IMR-90 (cell line): ENCODE data around the gene FMNL3. TPM values are rescaled to one million over a fixed set of nuclear protein-coding genes. Genes with fewer than 3 reads are reported as not detected.
A peak's percentile ranks its signal among the peaks of the same experiment; 100 is the strongest.

Experiments used
- ATAC-seq: fragments of 200-7000 bp; cut with Tn5 transposase; 2 replicates; pipeline ENCODE4 v1.9.1; 2020; ENCODE audit warnings: low read depth, mild to moderate bottlenecking, moderate library complexity
- BruUV-seq: library from RNA; stranded (reverse); fragments of 400-500 nt; replicated peaks from 2 replicates; lab custom pipeline; 2021; lab: Mats Ljungman, UMichigan
- CTCF ChIA-PET: fragments of 300-600 bp; formaldehyde crosslinking; extraction: SDS; loops from one replicate; lab custom pipeline; 2021; ENCODE audit warnings: antibody characterized with exemption; lab: Yijun Ruan, JAX
- POLR2A ChIA-PET: fragments of 300-600 bp; sonication (Branson Sonifier 250); formaldehyde crosslinking; loops from one replicate; lab custom pipeline; 2022; ENCODE audit warnings: antibody characterized with exemption; ENCODE audit not compliant: unreplicated experiment; lab: Charles Lee
- DNase-seq: peaks from one replicate; pipeline ENCODE4 v3.0.0; 2013
- H2AFZ ChIP-seq: replicated peaks from 2 replicates; pipeline ENCODE3; 2013; ENCODE audit warnings: low read length, mild to moderate bottlenecking; ENCODE audit not compliant: poor library complexity
- H2AK5ac ChIP-seq: 2 replicates; pipeline ENCODE4 v1.6.1; 2013; ENCODE audit warnings: low read depth, low read length, inconsistent platforms
- H2AK9ac ChIP-seq: replicated peaks from 2 replicates; pipeline ENCODE3; 2013; ENCODE audit warnings: mild to moderate bottlenecking, low read depth, low read length, moderate library complexity; ENCODE audit not compliant: poor library complexity
- H2BK120ac ChIP-seq: 2 replicates; pipeline ENCODE4 v1.6.1; 2013; ENCODE audit warnings: low read depth, low read length, inconsistent platforms
- H2BK15ac ChIP-seq: 3 replicates; pipeline ENCODE4 v1.6.1; 2013; ENCODE audit warnings: low read depth, low read length, inconsistent platforms
- H2BK20ac ChIP-seq: 2 replicates; pipeline ENCODE4 v1.6.1; 2013; ENCODE audit warnings: low read depth, mild to moderate bottlenecking, inconsistent platforms, low read length, moderate library complexity
- H2BK5ac ChIP-seq: 2 replicates; pipeline ENCODE4 v1.6.1; 2013; ENCODE audit warnings: mild to moderate bottlenecking, low read depth, low read length, inconsistent platforms; ENCODE audit not compliant: poor library complexity, severe bottlenecking
- H3K14ac ChIP-seq: replicated peaks from 2 replicates; pipeline ENCODE4 v1.6.1; 2013; ENCODE audit warnings: low read depth, low read length, inconsistent platforms
- H3K18ac ChIP-seq: 2 replicates; pipeline ENCODE4 v1.6.1; 2013; ENCODE audit warnings: low read depth, low read length, control low read depth
- H3K23ac ChIP-seq: 2 replicates; pipeline ENCODE4 v1.6.1; 2013; ENCODE audit warnings: low read depth, low read length, inconsistent platforms
- H3K27ac ChIP-seq: 2 replicates; pipeline ENCODE4 v1.5.1; 2013; ENCODE audit warnings: mild to moderate bottlenecking, control low read depth, low read length; ENCODE audit not compliant: insufficient read depth
- H3K27me3 ChIP-seq: 2 replicates; pipeline ENCODE4 v1.6.1; 2013; ENCODE audit warnings: low read length; ENCODE audit not compliant: control insufficient read depth, insufficient read depth
- H3K36me3 ChIP-seq: 2 replicates; pipeline ENCODE4 v1.6.1; 2013; ENCODE audit warnings: low read length, mixed read lengths; ENCODE audit not compliant: control insufficient read depth, insufficient read depth
- H3K4ac ChIP-seq: 2 replicates; pipeline ENCODE4 v1.6.1; 2013; ENCODE audit warnings: low read depth, low read length, inconsistent platforms
- H3K4me1 ChIP-seq: 2 replicates; pipeline ENCODE4 v1.6.1; 2013; ENCODE audit warnings: low read length, mixed read lengths; ENCODE audit not compliant: control insufficient read depth, insufficient read depth
- H3K4me2 ChIP-seq: 2 replicates; pipeline ENCODE4 v1.6.1; 2013; ENCODE audit warnings: low read depth, mild to moderate bottlenecking, control low read depth, low read length, moderate library complexity
- H3K4me3 ChIP-seq: 2 replicates; pipeline ENCODE4 v1.5.1; 2013; ENCODE audit warnings: low read depth, mild to moderate bottlenecking, control low read depth, low read length, moderate library complexity; ENCODE audit not compliant: insufficient read depth
- H3K56ac ChIP-seq: 2 replicates; pipeline ENCODE4 v1.6.1; 2013; ENCODE audit warnings: low read length, inconsistent platforms; ENCODE audit not compliant: insufficient read depth; ENCODE audit errors: extremely low read depth
- H3K79me1 ChIP-seq, 2 experiments: 2 replicates each; pipeline ENCODE4 v1.6.1; 2013; ENCODE audit warnings: low read length in 2 of 2, inconsistent platforms in 1 of 2, low read depth in 1 of 2
- H3K9ac ChIP-seq: 2 replicates; pipeline ENCODE4 v1.6.1; 2013; ENCODE audit warnings: low read depth, low read length, control low read depth
- H3K9me1 ChIP-seq: 2 replicates; pipeline ENCODE4 v1.6.1; 2013; ENCODE audit warnings: low read length, inconsistent platforms; ENCODE audit not compliant: insufficient read depth
- H3K9me3 ChIP-seq: 2 replicates; pipeline ENCODE4 v1.6.1; 2013; ENCODE audit warnings: low read length; ENCODE audit not compliant: control insufficient read depth, insufficient read depth
- H4K20me1 ChIP-seq: 2 replicates; pipeline ENCODE4 v1.6.1; 2013; ENCODE audit warnings: low read length, inconsistent platforms; ENCODE audit not compliant: insufficient read depth
- H4K5ac ChIP-seq: 2 replicates; pipeline ENCODE4 v1.6.1; 2013; ENCODE audit warnings: mild to moderate bottlenecking, low read depth, low read length, control low read depth
- H4K8ac ChIP-seq, 2 experiments: 2 replicates each; pipeline ENCODE4 v1.6.1; 2013; ENCODE audit warnings: low read depth in 2 of 2, low read length in 2 of 2, control low read depth in 1 of 2, inconsistent platforms in 1 of 2
- H4K91ac ChIP-seq: 2 replicates; pipeline ENCODE4 v1.6.1; 2013; ENCODE audit warnings: low read depth, low read length, inconsistent platforms; ENCODE audit not compliant: insufficient read depth
- BHLHE40 ChIP-seq: fragments of 150-350 bp; IDR thresholded peaks from 2 replicates; pipeline ENCODE4 v1.6.1; 2016; ENCODE audit warnings: mild to moderate bottlenecking, low read depth, low read length
- CEBPB ChIP-seq: IDR thresholded peaks from 2 replicates; pipeline ENCODE4 v1.6.1; 2012; ENCODE audit warnings: low read depth, low read length, improper control_type of control experiment
- CHD1 ChIP-seq: IDR thresholded peaks from 2 replicates; pipeline ENCODE4 v1.6.1; 2012; ENCODE audit warnings: low read depth, low read length, improper control_type of control experiment
- ELK1 ChIP-seq: fragments of 150-350 bp; IDR thresholded peaks from 2 replicates; pipeline ENCODE4 v1.6.1; 2016; ENCODE audit warnings: low read depth, mild to moderate bottlenecking, low read length, moderate library complexity, borderline replicate concordance
- FOS ChIP-seq: fragments of 150-350 bp; IDR thresholded peaks from 2 replicates; pipeline ENCODE4 v1.6.1; 2016; ENCODE audit warnings: low read depth, low read length
- MAFK ChIP-seq: IDR thresholded peaks from 2 replicates; pipeline ENCODE4 v1.6.1; 2012; ENCODE audit warnings: low read depth, low read length, improper control_type of control experiment
- MAZ ChIP-seq: IDR thresholded peaks from 2 replicates; pipeline ENCODE4 v1.6.1; 2012; ENCODE audit warnings: low read depth, mild to moderate bottlenecking, low read length, improper control_type of control experiment, moderate library complexity, borderline replicate concordance
- MXI1 ChIP-seq: IDR thresholded peaks from 2 replicates; pipeline ENCODE4 v1.6.1; 2012; ENCODE audit warnings: low read depth, mild to moderate bottlenecking, low read length, moderate library complexity, borderline replicate concordance
- NFE2L2 ChIP-seq: fragments of 150-350 bp; IDR thresholded peaks from 2 replicates; pipeline ENCODE4 v1.6.1; 2016; ENCODE audit warnings: low read depth, mild to moderate bottlenecking, low read length
- POLR2A ChIP-seq: IDR thresholded peaks from 2 replicates; pipeline ENCODE4 v1.6.1; 2012; ENCODE audit warnings: mild to moderate bottlenecking, low read depth, low read length
- RAD21 ChIP-seq: IDR thresholded peaks from 2 replicates; pipeline ENCODE4 v1.6.1; 2012; ENCODE audit warnings: low read length, improper control_type of control experiment
- RCOR1 ChIP-seq: IDR thresholded peaks from 2 replicates; pipeline ENCODE4 v1.6.1; 2012; ENCODE audit warnings: mild to moderate bottlenecking, low read length, improper control_type of control experiment; ENCODE audit not compliant: insufficient replicate concordance
- RFX5 ChIP-seq: IDR thresholded peaks from 2 replicates; pipeline ENCODE4 v1.8.0; 2012; ENCODE audit warnings: low read depth, mild to moderate bottlenecking, low read length, moderate library complexity
- SMC3 ChIP-seq: fragments of 150-350 bp; IDR thresholded peaks from 2 replicates; pipeline ENCODE4 v1.6.1; 2016; ENCODE audit warnings: low read depth, mild to moderate bottlenecking, antibody characterized with exemption, low read length, moderate library complexity
- USF2 ChIP-seq: fragments of 150-350 bp; IDR thresholded peaks from 2 replicates; pipeline ENCODE4 v1.6.1; 2017; ENCODE audit warnings: mild to moderate bottlenecking, antibody characterized with exemption, low read length, low read depth
- WGBS, 2 experiments: methylation state at CpG; one replicate each; pipeline versions ENCODE4 v1.1.5 to v1.1.7; 2013; ENCODE audit warnings: missing lambda C conversion rate in 2 of 2; ENCODE audit not compliant: insufficient read length in 1 of 2; ENCODE audit errors: extremely low coverage in 2 of 2; 5-methylcytosine and 5-hydroxymethylcytosine counted together
- dilution Hi-C: fragments of 300-500 bp; cut with HindIII; formaldehyde crosslinking; loops from one replicate; pipeline ENCODE4 v1.14.3; 2018; ENCODE audit warnings: low sequenced_read_pairs; ENCODE audit not compliant: unreplicated experiment
- in situ Hi-C: fragments of 300-500 bp; cut with MboI; formaldehyde crosslinking; loops from 3 replicates; pipeline ENCODE4 v1.14.3; 2019; ENCODE audit warnings: low sequenced_read_pairs, inconsistent platforms, mixed read lengths
- intact Hi-C: fragments of 100-400 bp; cut with micrococcal nuclease; formaldehyde crosslinking; loops from 2 replicates; pipeline ENCODE4 v1.10.0; 2022
- polyA plus RNA-seq, 3 experiments: library from polyadenylated mRNA; depleted of rRNA; stranded (reverse); fragments of >200 nt; gene quantifications; 2 replicates each; pipeline ENCODE4 v1.2.3, GENCODE V29; 2012; ENCODE audit warnings: low replicate concordance in 1 of 3
- total RNA-seq: library from RNA; depleted of rRNA; stranded (reverse); fragments of >200 nt; gene quantifications from 2 replicates; pipeline ENCODE4 v1.2.3, GENCODE V29; 2012
- TF ChIP-seq, protein P1 (sequence below): conservative IDR thresholded peaks from 2 replicates; pipeline ENCODE4 v1.5.1; 2012; ENCODE audit warnings: mild to moderate bottlenecking, low read depth, low read length, improper control_type of control experiment

FMNL3 gene
- total and polyA plus RNA-seq, 2 of the 4 experiments (the other 2 are of a cell fraction), result 16.3 to 36.4 TPM

GRCh38 chr12:49661746-49662145, 45.5 kb downstream of the FMNL3 start:
- Histone ChIP-seq H3K4me2 (no peak overlapping the region), H3K9me1 (peaks cover 39% of the 10 kb centered on the region), H2AFZ (no peak overlapping the region), H3K4me3 (no peak overlapping the region), H3K23ac (no peak overlapping the region), H3K14ac (no peak overlapping the region; the same call in 1 of the 2 replicates), H3K9ac (no peak overlapping the region), H3K27ac (no peak overlapping the region), H2AK5ac (peak overlapping the region; percentile 86; the same call in 1 of the 2 replicates), H4K91ac (no peak overlapping the region), H2BK20ac (no peak overlapping the region), H3K36me3 (peaks cover 20% of the 10 kb centered on the region), H3K4me1 (peaks cover 20% of the 10 kb centered on the region), H3K79me1 (peaks cover 37 to 84% of the 10 kb centered on the region in 2 experiments), H4K8ac (no peak overlapping the region; a peak in 1 of 4 replicates), H2BK15ac (no peak overlapping the region), H4K20me1 (no peaks in the 10 kb centered on the region), H2BK120ac (peak overlapping the region; percentile 92; the same call in 1 of the 2 replicates), H3K18ac (no peak overlapping the region), H4K5ac (no peak overlapping the region), H2AK9ac (no peak overlapping the region), H3K9me3 (no peaks in the 10 kb centered on the region), H3K27me3 (no peaks in the 10 kb centered on the region), H3K56ac (no peak overlapping the region), H3K4ac (no peak overlapping the region), H2BK5ac (no peak overlapping the region)
- in situ Hi-C loops (no loop called here), intact Hi-C loops (no loop called here), dilution Hi-C loops (no loop called here)
- CTCF ChIA-PET, result no interaction called here
- ATAC-seq, result no peak
- POLR2A ChIA-PET, result no interaction called here
- BruUV-seq, result no TSS peak
- WGBS, 2 experiments, result no CpG with 5 or more reads among the region's 3 CpGs
- TF ChIP-seq BHLHE40, result no peak
- TF ChIP-seq CHD1, result no peak
- TF ChIP-seq CEBPB, result no peak
- TF ChIP-seq RAD21, result no peak
- no peak for TF ChIP-seq MXI1
- TF ChIP-seq, protein P1, sequence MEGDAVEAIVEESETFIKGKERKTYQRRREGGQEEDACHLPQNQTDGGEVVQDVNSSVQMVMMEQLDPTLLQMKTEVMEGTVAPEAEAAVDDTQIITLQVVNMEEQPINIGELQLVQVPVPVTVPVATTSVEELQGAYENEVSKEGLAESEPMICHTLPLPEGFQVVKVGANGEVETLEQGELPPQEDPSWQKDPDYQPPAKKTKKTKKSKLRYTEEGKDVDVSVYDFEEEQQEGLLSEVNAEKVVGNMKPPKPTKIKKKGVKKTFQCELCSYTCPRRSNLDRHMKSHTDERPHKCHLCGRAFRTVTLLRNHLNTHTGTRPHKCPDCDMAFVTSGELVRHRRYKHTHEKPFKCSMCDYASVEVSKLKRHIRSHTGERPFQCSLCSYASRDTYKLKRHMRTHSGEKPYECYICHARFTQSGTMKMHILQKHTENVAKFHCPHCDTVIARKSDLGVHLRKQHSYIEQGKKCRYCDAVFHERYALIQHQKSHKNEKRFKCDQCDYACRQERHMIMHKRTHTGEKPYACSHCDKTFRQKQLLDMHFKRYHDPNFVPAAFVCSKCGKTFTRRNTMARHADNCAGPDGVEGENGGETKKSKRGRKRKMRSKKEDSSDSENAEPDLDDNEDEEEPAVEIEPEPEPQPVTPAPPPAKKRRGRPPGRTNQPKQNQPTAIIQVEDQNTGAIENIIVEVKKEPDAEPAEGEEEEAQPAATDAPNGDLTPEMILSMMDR, result no peak
- no peak for TF ChIP-seq POLR2A
- TF ChIP-seq MAFK, result no peak
- no peak for TF ChIP-seq MAZ
- no peak for TF ChIP-seq USF2
- TF ChIP-seq RFX5, result no peak
- TF ChIP-seq ELK1, result no peak
- TF ChIP-seq FOS, result no peak
- TF ChIP-seq RCOR1, result no peak
- no peak for TF ChIP-seq SMC3
- TF ChIP-seq NFE2L2, result no peak
- DNase-seq, result no peak
